HepG2 (cell line): ENCODE results near the gene ACSS2. TPM values are rescaled to one million over a fixed set of nuclear protein-coding genes. Genes with fewer than 3 reads are reported as not detected.

Experiments used
- BCL3 ChIP-seq: sonication (generic); formaldehyde crosslinking; IDR thresholded peaks from 2 replicates; pipeline ENCODE4 v1.5.1; 2020; ENCODE audit warnings: mild to moderate bottlenecking, missing genetic modification reagents, moderate library complexity
- KAT7 ChIP-seq: IDR thresholded peaks from 2 replicates; pipeline ENCODE4 v1.6.1; 2018; ENCODE audit warnings: borderline replicate concordance, missing compliant biosample characterization
- KMT2B ChIP-seq: IDR thresholded peaks from 2 replicates; pipeline ENCODE4 v1.6.1; 2016; ENCODE audit warnings: missing genetic modification reagents, missing compliant biosample characterization
- MYC ChIP-seq: sonication (generic); formaldehyde crosslinking; IDR thresholded peaks from 2 replicates; pipeline ENCODE4 v1.9.0; 2021; ENCODE audit warnings: missing genetic modification reagents, borderline replicate concordance
- SMARCC2 ChIP-seq: fragments of 450-650 bp; IDR thresholded peaks from 2 replicates; pipeline ENCODE4 v1.6.1; 2017; ENCODE audit warnings: antibody characterized with exemption, mild to moderate bottlenecking
- TMF1 ChIP-seq: sonication (generic); formaldehyde crosslinking; IDR thresholded peaks from 2 replicates; pipeline ENCODE4 v1.8.1; 2022; ENCODE audit warnings: low read depth, missing genetic modification reagents
- YEATS4 ChIP-seq: sonication (generic); formaldehyde crosslinking; IDR thresholded peaks from 2 replicates; pipeline ENCODE4 v1.4.0; 2020; ENCODE audit warnings: missing genetic modification reagents, borderline replicate concordance
- ZBTB38 ChIP-seq: sonication (generic); formaldehyde crosslinking; IDR thresholded peaks from 2 replicates; pipeline ENCODE4 v1.5.1; 2020; ENCODE audit warnings: mild to moderate bottlenecking, missing genetic modification reagents
- ZNF264 ChIP-seq: sonication (generic); formaldehyde crosslinking; IDR thresholded peaks from 2 replicates; pipeline ENCODE4 v1.4.0; 2020; ENCODE audit warnings: missing genetic modification reagents
- ZNF317 ChIP-seq: sonication (generic); formaldehyde crosslinking; IDR thresholded peaks from 2 replicates; pipeline ENCODE4 v1.5.0; 2020; ENCODE audit warnings: mild to moderate bottlenecking, missing genetic modification reagents
- ZNF501 ChIP-seq: sonication (generic); formaldehyde crosslinking; IDR thresholded peaks from 2 replicates; pipeline ENCODE4 v1.5.1; 2020; ENCODE audit warnings: mild to moderate bottlenecking, moderate library complexity, missing genetic modification reagents
- ZNF550 ChIP-seq: sonication (generic); formaldehyde crosslinking; IDR thresholded peaks from 2 replicates; pipeline ENCODE4 v1.4.0; 2020; ENCODE audit warnings: mild to moderate bottlenecking, missing genetic modification reagents, borderline replicate concordance
- ZNF598 ChIP-seq: sonication (generic); formaldehyde crosslinking; IDR thresholded peaks from 2 replicates; pipeline ENCODE4 v1.5.1; 2020; ENCODE audit warnings: mild to moderate bottlenecking, missing genetic modification reagents, borderline replicate concordance
- ZNF772 ChIP-seq: sonication (generic); formaldehyde crosslinking; IDR thresholded peaks from 2 replicates; pipeline ENCODE4 v1.5.0; 2020; ENCODE audit warnings: mild to moderate bottlenecking, missing genetic modification reagents
- ZNF891 ChIP-seq: sonication (generic); formaldehyde crosslinking; IDR thresholded peaks from 2 replicates; pipeline ENCODE4 v1.5.0; 2020; ENCODE audit warnings: mild to moderate bottlenecking, missing genetic modification reagents
- polyA plus RNA-seq, 8 experiments: library from polyadenylated mRNA; depleted of rRNA in 3 of 8; stranded (reverse) in 7 of 8; unstranded in 1 of 8; fragments of >200 nt; fragmentation: Illumina TruSeq in 4 of 8; extraction: Trizol in 4 of 8; gene quantifications; 2 replicates each; pipeline versions ENCODE4 v1.2.1 to v1.2.3, GENCODE V29; 2011 to 2016; ENCODE audit warnings: low read depth in 4 of 8, missing spikeins in 1 of 8, mixed read lengths in 1 of 8; ENCODE audit not compliant: insufficient read depth in 1 of 8
- total RNA-seq, 5 experiments: library from RNA; depleted of rRNA; stranded (reverse); fragments of >200 nt; fragmentation: Illumina TruSeq; extraction: Trizol; gene quantifications; 2 replicates each; pipeline ENCODE4 v1.2.3, GENCODE V29; 2016; ENCODE audit warnings: low read depth in 1 of 5
- TF ChIP-seq, protein P1 (sequence below): sonication (generic); formaldehyde crosslinking; IDR thresholded peaks from 2 replicates; pipeline ENCODE4 v1.5.0; 2020; ENCODE audit warnings: mild to moderate bottlenecking, missing genetic modification reagents
- TF ChIP-seq, protein P2 (sequence below): fragments of 450-650 bp; IDR thresholded peaks from 2 replicates; pipeline ENCODE4 v1.6.1; 2016
- TF ChIP-seq, protein P3 (sequence below): sonication (generic); formaldehyde crosslinking; IDR thresholded peaks from 2 replicates; pipeline ENCODE4 v1.9.0; 2022; ENCODE audit warnings: missing genetic modification reagents, mild to moderate bottlenecking, borderline replicate concordance
- TF ChIP-seq, protein P4 (sequence below): IDR thresholded peaks from 2 replicates; pipeline ENCODE4 v1.6.1; 2012; ENCODE audit warnings: inconsistent platforms
- TF ChIP-seq, protein P5 (sequence below): sonication (generic); formaldehyde crosslinking; IDR thresholded peaks from 2 replicates; pipeline ENCODE4 v1.4.0; 2020; ENCODE audit warnings: mild to moderate bottlenecking, missing genetic modification reagents

ACSS2 gene
- total and polyA plus RNA-seq, 2 of the 13 experiments (the other 11 are each of a cell fraction or from before 2014, with no cell fraction given), result 72.8 to 89.7 TPM

DNA sequence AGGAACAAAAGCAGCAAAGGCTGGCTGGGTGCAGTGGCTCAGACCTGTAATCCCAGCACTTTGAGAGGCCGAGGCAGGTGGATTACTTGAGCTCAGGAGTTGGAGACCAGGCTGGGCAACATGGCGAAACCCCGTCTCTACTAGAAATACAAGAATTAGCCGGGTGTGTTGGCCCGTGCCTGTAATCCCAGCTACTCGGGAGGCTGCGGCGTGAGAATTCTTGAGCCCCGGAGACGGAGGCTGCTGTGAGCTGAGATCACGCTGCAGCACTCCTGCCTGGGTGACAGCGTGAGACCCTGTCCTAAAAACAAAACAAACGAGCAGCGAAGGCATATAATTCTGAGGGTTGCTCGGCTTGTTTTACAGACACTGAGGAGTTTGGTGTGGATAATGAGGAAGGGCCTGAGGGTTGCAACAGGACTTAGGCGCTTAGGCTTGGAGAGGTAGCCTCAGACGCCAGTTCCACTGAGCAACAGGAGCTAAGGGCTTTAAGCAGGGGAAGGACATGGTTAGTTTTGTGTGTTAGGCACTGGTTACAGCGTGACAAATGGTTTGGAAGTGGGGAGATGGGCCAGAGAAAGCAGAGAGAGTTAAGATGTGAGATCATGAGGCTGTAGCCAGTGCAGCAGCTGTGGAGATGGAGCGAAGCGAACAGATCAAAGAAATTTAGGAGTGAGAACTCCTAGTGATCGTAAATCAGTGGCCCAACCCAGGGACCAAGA, 80.5 kb downstream of the ACSS2 start (continued):
- TF ChIP-seq ZNF891 (CRISPR knock-in tag) (peak; percentile 52; the same call in 1 of the 2 replicates), ZNF264 (CRISPR knock-in tag) (no peak), KAT7 (no peak), KMT2B (CRISPR knock-in tag) (no peak), ZBTB38 (0 out of 2 replicates have a peak, but pooled peaks have one; percentile 9), BCL3 (CRISPR knock-in tag) (peak; percentile 53; the same call in 1 of the 2 replicates), YEATS4 (CRISPR knock-in tag) (0 out of 2 replicates have a peak, but pooled peaks have one; percentile 22), MYC (0 out of 2 replicates have a peak, but pooled peaks have one; percentile 33), ZNF598 (CRISPR knock-in tag) (peak; percentile 71; the same call in 1 of the 2 replicates), ZNF772 (CRISPR knock-in tag) (0 out of 2 replicates have a peak, but pooled peaks have one; percentile 38), ZNF501 (0 out of 2 replicates have a peak, but pooled peaks have one; percentile 5), SMARCC2 (no peak), TMF1 (CRISPR knock-in tag) (no peak), ZNF317 (CRISPR knock-in tag) (no peak), ZNF550 (no peak)
- TF ChIP-seq, protein P1, sequence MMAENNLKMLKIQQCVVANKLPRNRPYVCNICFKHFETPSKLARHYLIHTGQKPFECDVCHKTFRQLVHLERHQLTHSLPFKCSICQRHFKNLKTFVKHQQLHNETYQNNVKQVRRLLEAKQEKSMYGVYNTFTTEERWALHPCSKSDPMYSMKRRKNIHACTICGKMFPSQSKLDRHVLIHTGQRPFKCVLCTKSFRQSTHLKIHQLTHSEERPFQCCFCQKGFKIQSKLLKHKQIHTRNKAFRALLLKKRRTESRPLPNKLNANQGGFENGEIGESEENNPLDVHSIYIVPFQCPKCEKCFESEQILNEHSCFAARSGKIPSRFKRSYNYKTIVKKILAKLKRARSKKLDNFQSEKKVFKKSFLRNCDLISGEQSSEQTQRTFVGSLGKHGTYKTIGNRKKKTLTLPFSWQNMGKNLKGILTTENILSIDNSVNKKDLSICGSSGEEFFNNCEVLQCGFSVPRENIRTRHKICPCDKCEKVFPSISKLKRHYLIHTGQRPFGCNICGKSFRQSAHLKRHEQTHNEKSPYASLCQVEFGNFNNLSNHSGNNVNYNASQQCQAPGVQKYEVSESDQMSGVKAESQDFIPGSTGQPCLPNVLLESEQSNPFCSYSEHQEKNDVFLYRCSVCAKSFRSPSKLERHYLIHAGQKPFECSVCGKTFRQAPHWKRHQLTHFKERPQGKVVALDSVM, result peak; percentile 82
- TF ChIP-seq, protein P2, sequence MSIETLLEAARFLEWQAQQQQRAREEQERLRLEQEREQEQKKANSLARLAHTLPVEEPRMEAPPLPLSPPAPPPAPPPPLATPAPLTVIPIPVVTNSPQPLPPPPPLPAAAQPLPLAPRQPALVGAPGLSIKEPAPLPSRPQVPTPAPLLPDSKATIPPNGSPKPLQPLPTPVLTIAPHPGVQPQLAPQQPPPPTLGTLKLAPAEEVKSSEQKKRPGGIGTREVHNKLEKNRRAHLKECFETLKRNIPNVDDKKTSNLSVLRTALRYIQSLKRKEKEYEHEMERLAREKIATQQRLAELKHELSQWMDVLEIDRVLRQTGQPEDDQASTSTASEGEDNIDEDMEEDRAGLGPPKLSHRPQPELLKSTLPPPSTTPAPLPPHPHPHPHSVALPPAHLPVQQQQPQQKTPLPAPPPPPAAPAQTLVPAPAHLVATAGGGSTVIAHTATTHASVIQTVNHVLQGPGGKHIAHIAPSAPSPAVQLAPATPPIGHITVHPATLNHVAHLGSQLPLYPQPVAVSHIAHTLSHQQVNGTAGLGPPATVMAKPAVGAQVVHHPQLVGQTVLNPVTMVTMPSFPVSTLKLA, result no peak
- TF ChIP-seq, protein P3, sequence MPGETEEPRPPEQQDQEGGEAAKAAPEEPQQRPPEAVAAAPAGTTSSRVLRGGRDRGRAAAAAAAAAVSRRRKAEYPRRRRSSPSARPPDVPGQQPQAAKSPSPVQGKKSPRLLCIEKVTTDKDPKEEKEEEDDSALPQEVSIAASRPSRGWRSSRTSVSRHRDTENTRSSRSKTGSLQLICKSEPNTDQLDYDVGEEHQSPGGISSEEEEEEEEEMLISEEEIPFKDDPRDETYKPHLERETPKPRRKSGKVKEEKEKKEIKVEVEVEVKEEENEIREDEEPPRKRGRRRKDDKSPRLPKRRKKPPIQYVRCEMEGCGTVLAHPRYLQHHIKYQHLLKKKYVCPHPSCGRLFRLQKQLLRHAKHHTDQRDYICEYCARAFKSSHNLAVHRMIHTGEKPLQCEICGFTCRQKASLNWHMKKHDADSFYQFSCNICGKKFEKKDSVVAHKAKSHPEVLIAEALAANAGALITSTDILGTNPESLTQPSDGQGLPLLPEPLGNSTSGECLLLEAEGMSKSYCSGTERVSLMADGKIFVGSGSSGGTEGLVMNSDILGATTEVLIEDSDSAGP (CRISPR knock-in tag), result no peak
- TF ChIP-seq, protein P4, sequence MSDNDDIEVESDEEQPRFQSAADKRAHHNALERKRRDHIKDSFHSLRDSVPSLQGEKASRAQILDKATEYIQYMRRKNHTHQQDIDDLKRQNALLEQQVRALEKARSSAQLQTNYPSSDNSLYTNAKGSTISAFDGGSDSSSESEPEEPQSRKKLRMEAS, result 0 out of 2 replicates have a peak, but pooled peaks have one; percentile 17
- TF ChIP-seq, protein P5, sequence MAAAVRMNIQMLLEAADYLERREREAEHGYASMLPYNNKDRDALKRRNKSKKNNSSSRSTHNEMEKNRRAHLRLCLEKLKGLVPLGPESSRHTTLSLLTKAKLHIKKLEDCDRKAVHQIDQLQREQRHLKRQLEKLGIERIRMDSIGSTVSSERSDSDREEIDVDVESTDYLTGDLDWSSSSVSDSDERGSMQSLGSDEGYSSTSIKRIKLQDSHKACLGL (CRISPR knock-in tag), result 0 out of 2 replicates have a peak, but pooled peaks have one; percentile 34
- TF ChIP-seq, all 625 proteins: peak for 24
